CD8-positive, alpha-beta memory T cell (primary cell): ENCODE data around the gene PLEKHM1. TPM values are rescaled to one million over a fixed set of nuclear protein-coding genes. Genes with fewer than 3 reads are reported as not detected.

Experiments
- CTCF ChIA-PET: fragments of 350-600 bp; sonication (Branson Sonifier 250); formaldehyde crosslinking; loops from one replicate; lab custom pipeline; 2021; ENCODE audit warnings: antibody characterized with exemption; lab: Charles Lee
- POLR2A ChIA-PET: fragments of 350-600 bp; sonication (Branson Sonifier 250); formaldehyde crosslinking; loops from one replicate; lab custom pipeline; 2021; ENCODE audit warnings: antibody characterized with exemption; lab: Charles Lee
- DNase-seq, 5 donors: peaks; one replicate each; pipeline versions ENCODE4 v3.0.0 to v3.0.0-alpha.2; 2020 to 2022; ENCODE audit warnings: mixed read lengths in 1 of 5
- H3K27ac ChIP-seq: one replicate; pipeline ENCODE4 v1.7.0; 2013; ENCODE audit warnings: low read depth, mild to moderate bottlenecking, low read length, moderate library complexity
- H3K27me3 ChIP-seq: 2 replicates; pipeline ENCODE4 v1.7.0; 2013; ENCODE audit warnings: low read length, mild to moderate bottlenecking; ENCODE audit not compliant: insufficient read depth, poor library complexity, severe bottlenecking
- H3K36me3 ChIP-seq: 2 replicates; pipeline ENCODE4 v1.7.0; 2013; ENCODE audit warnings: mild to moderate bottlenecking, low read length, moderate library complexity; ENCODE audit not compliant: insufficient read depth
- H3K4me1 ChIP-seq: 2 replicates; pipeline ENCODE4 v1.7.0; 2013; ENCODE audit warnings: mild to moderate bottlenecking, low read length, moderate library complexity; ENCODE audit not compliant: insufficient read depth
- H3K4me3 ChIP-seq: 2 replicates; pipeline ENCODE4 v1.7.0; 2013; ENCODE audit warnings: mild to moderate bottlenecking, low read length
- H3K9me3 ChIP-seq: 2 replicates; pipeline ENCODE4 v1.7.0; 2013; ENCODE audit warnings: mild to moderate bottlenecking, low read length
- H3K27ac Mint-ChIP-seq, 8 donors: one replicate each; pipeline ENCODE4 v1.8.0; 2020 to 2021; ENCODE audit warnings: mixed read lengths in 8 of 8, mild to moderate bottlenecking in 6 of 8, inconsistent platforms in 3 of 8, moderate library complexity in 3 of 8
- H3K27me3 Mint-ChIP-seq, 2 donors: one replicate each; pipeline ENCODE4 v1.8.0; 2020 to 2021; ENCODE audit warnings: mixed read lengths in 2 of 2, mild to moderate bottlenecking in 1 of 2, moderate library complexity in 1 of 2
- H3K36me3 Mint-ChIP-seq, 3 donors: one replicate each; pipeline ENCODE4 v1.8.0; 2020 to 2021; ENCODE audit warnings: mixed read lengths in 3 of 3, inconsistent platforms in 1 of 3, mild to moderate bottlenecking in 1 of 3
- H3K4me1 Mint-ChIP-seq, 3 donors: one replicate each; pipeline ENCODE4 v1.8.0; 2020 to 2021; ENCODE audit warnings: mixed read lengths in 3 of 3, inconsistent platforms in 1 of 3, mild to moderate bottlenecking in 1 of 3
- H3K4me3 Mint-ChIP-seq, 7 donors: one replicate each; pipeline ENCODE4 v1.8.0; 2020 to 2021; ENCODE audit warnings: mixed read lengths in 7 of 7, mild to moderate bottlenecking in 6 of 7, moderate library complexity in 4 of 7, inconsistent platforms in 2 of 7
- H3K9me3 Mint-ChIP-seq, 5 donors: one replicate each; pipeline ENCODE4 v1.8.0; 2020 to 2022; ENCODE audit warnings: mixed read lengths in 5 of 5, mild to moderate bottlenecking in 3 of 5, moderate library complexity in 2 of 5, inconsistent platforms in 1 of 5
- polyA plus RNA-seq: library from polyadenylated mRNA; unstranded; fragments of 300-500 nt; fragmentation: Illumina TruSeq; gene quantifications from one replicate; pipeline ENCODE4 v1.2.3, GENCODE V29; 2021
- total RNA-seq, 2 experiments: library from RNA; stranded (reverse); gene quantifications; one replicate each; pipeline ENCODE4 v1.2.3, GENCODE V29; 2021

PLEKHM1 gene
- total and polyA plus RNA-seq, 3 experiments from 2014 or later: 17.3 to 32.4 (median 32.0) TPM

- peaks cover 8 to 17% of the 10 kb centered on the region in 2 donors for H3K27me3 Mint-ChIP-seq
- H3K4me1 Mint-ChIP-seq: peaks cover 0 to 3% (median 2%) of the 10 kb centered on the region in 3 donors
- POLR2A ChIA-PET: interaction anchor here (0.5 to 1.1 kb wide), 4 partner anchors 27 to 1267 kb away, joined by 3 to 5 read pairs (median 4); no protein-coding TSS in a partner anchor
- no peak for DNase-seq
- H3K27ac ChIP-seq: no peak overlapping the region
- H3K4me1 ChIP-seq: peaks cover 6% of the 10 kb centered on the region
- CTCF ChIA-PET: interaction anchor here (1.0 to 7.3 kb wide), 8 partner anchors 68 to 288 kb away, joined by 3 to 79 read pairs (median 12); partner anchors contain the start of genes FMNL1 and MAP3K14
- no peaks in the 10 kb centered on the region for H3K9me3 ChIP-seq
- H3K36me3 ChIP-seq: no peaks in the 10 kb centered on the region
- H3K4me3 Mint-ChIP-seq: no peak overlapping the region
- H3K9me3 Mint-ChIP-seq: no peaks in the 10 kb centered on the region
- H3K36me3 Mint-ChIP-seq: peaks cover 0 to 4% (median 0%) of the 10 kb centered on the region in 3 donors
- H3K4me3 ChIP-seq: no peak overlapping the region
- no peaks in the 10 kb centered on the region for H3K27me3 ChIP-seq
- H3K27ac Mint-ChIP-seq: no peak overlapping the region
These were observed 102.8 kb downstream of the PLEKHM1 start for GRCh38 chr17:45387739-45388138.

GRCh38 chr17:45386178-45386577 lies 104.3 kb downstream of the PLEKHM1 start:
- no peak overlapping the region for H3K27ac ChIP-seq
- CTCF ChIA-PET: interaction anchor here (0.6 to 7.3 kb wide), 26 partner anchors 12 to 236 kb away, joined by 3 to 102 read pairs (median 5); partner anchors contain the start of genes FMNL1 and MAP3K14
- no peaks in the 10 kb centered on the region for H3K9me3 ChIP-seq
- Mint-ChIP-seq H3K27ac (no peak overlapping the region), H3K4me1 (peaks cover 0 to 3% (median 2%) of the 10 kb centered on the region in 3 donors), H3K9me3 (no peaks in the 10 kb centered on the region), H3K36me3 (peaks cover 0 to 4% (median 0%) of the 10 kb centered on the region in 3 donors), H3K27me3 (peaks cover 8 to 17% of the 10 kb centered on the region in 2 donors), H3K4me3 (no peak overlapping the region)
- no peaks in the 10 kb centered on the region for H3K36me3 ChIP-seq
- POLR2A ChIA-PET: interaction anchor here (0.6 to 1.0 kb wide), 2 partner anchors 109 to 168 kb away, joined by 3 to 5 read pairs; no protein-coding TSS in a partner anchor
- H3K27me3 ChIP-seq: no peaks in the 10 kb centered on the region
- H3K4me1 ChIP-seq: peaks cover 6% of the 10 kb centered on the region
- H3K4me3 ChIP-seq: no peak overlapping the region
- no peak for DNase-seq

Other genes with a start within 250 kb of the PLEKHM1 start
- gene SPATA32, start 228.6 kb downstream of the PLEKHM1 start, total RNA-seq: under 1 TPM in 1 of 2 experiments, not detected in 1; 0.15 TPM
- gene SPATA32, start 228.6 kb downstream of the PLEKHM1 start, polyA plus RNA-seq: 0.33 TPM
- 10 to 100 TPM; 60.2 to 62.4 TPM for gene MAP3K14, start 173.7 kb downstream of the PLEKHM1 start, total RNA-seq
- 9.0 TPM for gene MAP3K14, start 173.7 kb downstream of the PLEKHM1 start, polyA plus RNA-seq
- 10 to 100 TPM; 39.9 to 43.8 TPM for gene ARHGAP27, start 57.9 kb downstream of the PLEKHM1 start, total RNA-seq
- 32.3 TPM for gene ARHGAP27, start 57.9 kb downstream of the PLEKHM1 start, polyA plus RNA-seq